ENCODE data around the gene OR2AG2.
"Not testable (repeated sequence)": the region's sequence is repeated elsewhere in the genome, so short reads cannot be mapped to it uniquely, and the experiment has no call there.

Gene OR2AG2

GRCh38 chr11:6771926-6772893 is at the start of gene OR2AG2:
TSS of gene OR2AG2 (minus strand) at chr11:6771976. CDS start at chr11:6768957, 3,019 bp downstream.
- no peak for TF ChIP-seq CTCF (IDR thresholded peaks at IDR 0.05; ENCODE audit: insufficient read depth, missing control alignments)
- DNase-seq (ENCODE audit: insufficient read length, low spot score) (no peak), FAIRE-seq (no peak)

GRCh38 chr11:6818967-6819366 is 47.2 kb upstream of the OR2AG2 start:
- no peak for FAIRE-seq
- TF ChIP-seq CTCF (IDR thresholded peaks at IDR 0.05; ENCODE audit: insufficient read depth, missing control alignments) = no peak

GRCh38 chr11:6817694-6818093 is 45.9 kb upstream of the OR2AG2 start:
- FAIRE-seq = no peak
- DNase-seq (ENCODE audit: insufficient read length, low spot score) = no peak
- TF ChIP-seq CTCF (IDR thresholded peaks at IDR 0.05; ENCODE audit: insufficient read depth, missing control alignments) = no peak

More at GRCh38 chr11:6818967-6819366, 47.2 kb upstream of the OR2AG2 start:
- DNase-seq (ENCODE audit: insufficient read length, low spot score) = no peak

- no peak for TF ChIP-seq CTCF (IDR thresholded peaks at IDR 0.05; ENCODE audit: insufficient read depth, missing control alignments)
- no peak for DNase-seq (ENCODE audit: insufficient read length, low spot score)
- FAIRE-seq = no peak
Measured at GRCh38 chr11:6813656-6814055, 41.9 kb upstream of the OR2AG2 start.

- TF ChIP-seq CTCF (IDR thresholded peaks at IDR 0.05; ENCODE audit: insufficient read depth, missing control alignments) = peak; percentile 78
- no peak for FAIRE-seq
- no peak for DNase-seq (ENCODE audit: insufficient read length, low spot score)
Measured at GRCh38 chr11:6812390-6813005, 40.7 kb upstream of the OR2AG2 start.

- FAIRE-seq; DNase-seq (ENCODE audit: insufficient read length, low spot score): not testable (repeated sequence)
Measured at GRCh38 chr11:6801075-6801474, 29.3 kb upstream of the OR2AG2 start.

GRCh38 chr11:6799402-6799801 is 27.6 kb upstream of the OR2AG2 start, which contains the start of gene OR6A2:
TSS of gene OR6A2 (minus strand) at chr11:6799689. CDS start at chr11:6795708, 3,981 bp downstream.
- no peak for TF ChIP-seq CTCF (IDR thresholded peaks at IDR 0.05; ENCODE audit: insufficient read depth, missing control alignments)
- no peak for FAIRE-seq

More at GRCh38 chr11:6799402-6799801, 27.6 kb upstream of the OR2AG2 start, which contains the start of gene OR6A2:
- no peak for DNase-seq (ENCODE audit: insufficient read length, low spot score)

Data from D721Med (cell line).